ENCODE measurements around the gene DPP9.

GRCh38 chr19:4690361-4690760, 33.3 kb downstream of the DPP9 start:
- TF ChIP-seq EZH2 (IDR thresholded peaks at IDR 0.05) (no peak), POLR2AphosphoS5 (IDR thresholded peaks at IDR 0.05; ENCODE audit: borderline replicate concordance, low read depth, low read length) (no peak)

Data from SK-N-MC (cell line).